Astrocyte (in vitro differentiated cells and primary cell): ENCODE measurements around the gene SLC25A17. TPM values are rescaled to one million over a fixed set of nuclear protein-coding genes. Genes with fewer than 3 reads are reported as not detected.

ENCODE experiments used
- DNase-seq: peaks from one replicate; pipeline ENCODE4 v3.0.0-alpha.2; 2010; ENCODE audit warnings: low read depth
- FAIRE-seq: peaks from 2 replicates; lab custom pipeline; 2011; peaks lifted over from hg19 to GRCh38; lab: Jason Lieb, UNC
- H2AFZ ChIP-seq: 2 replicates; pipeline ENCODE4 v1.6.0; 2012; ENCODE audit warnings: low read depth, low read length, inconsistent platforms
- H3K27ac ChIP-seq: 2 replicates; pipeline ENCODE4 v1.5.1; 2011; ENCODE audit warnings: low read depth, low read length, inconsistent platforms
- H3K27me3 ChIP-seq: 2 replicates; pipeline ENCODE4 v1.6.0; 2011; ENCODE audit warnings: low read length, inconsistent platforms; ENCODE audit not compliant: insufficient read depth
- H3K36me3 ChIP-seq: 2 replicates; pipeline ENCODE4 v1.5.1; 2011; ENCODE audit warnings: low read length, inconsistent platforms; ENCODE audit not compliant: insufficient read depth
- H3K4me1 ChIP-seq: 2 replicates; pipeline ENCODE4 v1.5.1; 2011; ENCODE audit warnings: low read length, inconsistent platforms; ENCODE audit not compliant: insufficient read depth
- H3K4me2 ChIP-seq: 2 replicates; pipeline ENCODE4 v1.6.0; 2012; ENCODE audit warnings: low read length, inconsistent platforms
- H3K4me3 ChIP-seq: 2 replicates; pipeline ENCODE4 v1.5.1; 2011; ENCODE audit warnings: low read depth, mild to moderate bottlenecking, low read length, inconsistent platforms; ENCODE audit not compliant: insufficient read depth
- H3K79me2 ChIP-seq: 2 replicates; pipeline ENCODE4 v1.6.0; 2012; ENCODE audit warnings: mild to moderate bottlenecking, low read length, inconsistent platforms; ENCODE audit not compliant: insufficient read depth
- H3K9ac ChIP-seq: 2 replicates; pipeline ENCODE4 v1.6.0; 2012; ENCODE audit warnings: mild to moderate bottlenecking, low read length, inconsistent platforms
- H3K9me3 ChIP-seq: 2 replicates; pipeline ENCODE4 v1.5.1; 2012; ENCODE audit warnings: low read depth, mild to moderate bottlenecking, low read length, inconsistent platforms; ENCODE audit not compliant: insufficient read depth
- H4K20me1 ChIP-seq: 2 replicates; pipeline ENCODE4 v1.6.0; 2012; ENCODE audit warnings: low read length, inconsistent platforms; ENCODE audit not compliant: insufficient read depth
- H3K27ac Mint-ChIP-seq: one replicate; pipeline ENCODE4 v1.8.0; 2021; ENCODE audit warnings: mild to moderate bottlenecking, mixed read lengths; ENCODE audit not compliant: unreplicated experiment
- H3K27me3 Mint-ChIP-seq: one replicate; pipeline ENCODE4 v1.8.0; 2021; ENCODE audit warnings: low read depth, mixed read lengths; ENCODE audit not compliant: unreplicated experiment
- H3K36me3 Mint-ChIP-seq: one replicate; pipeline ENCODE4 v1.8.0; 2021; ENCODE audit warnings: low read depth, mixed read lengths; ENCODE audit not compliant: unreplicated experiment
- H3K4me1 Mint-ChIP-seq: one replicate; pipeline ENCODE4 v1.8.0; 2021; ENCODE audit warnings: low read depth, mixed read lengths; ENCODE audit not compliant: unreplicated experiment
- H3K4me3 Mint-ChIP-seq: one replicate; pipeline ENCODE4 v1.8.0; 2021; ENCODE audit warnings: mild to moderate bottlenecking, moderate library complexity, mixed read lengths; ENCODE audit not compliant: unreplicated experiment
- H3K9me3 Mint-ChIP-seq: one replicate; pipeline ENCODE4 v1.8.0; 2021; ENCODE audit warnings: mild to moderate bottlenecking, mixed read lengths; ENCODE audit not compliant: unreplicated experiment
- EZH2 ChIP-seq: IDR thresholded peaks from 2 replicates; pipeline ENCODE4 v1.6.1; 2012; ENCODE audit warnings: mild to moderate bottlenecking, low read length, inconsistent platforms; ENCODE audit not compliant: insufficient read depth
- total RNA-seq: library from RNA; stranded (reverse); gene quantifications from 2 replicates; pipeline ENCODE4 v1.2.1, GENCODE V29; 2021
- TF ChIP-seq, protein P1 (sequence below): IDR thresholded peaks from 2 replicates; pipeline ENCODE4 v1.5.1; 2011; ENCODE audit warnings: low read depth, mild to moderate bottlenecking, inconsistent platforms, low read length, moderate library complexity; ENCODE audit not compliant: insufficient read depth

Gene SLC25A17
- total RNA-seq, 1 donor from 2014 or later = 24.8 TPM

DNA sequence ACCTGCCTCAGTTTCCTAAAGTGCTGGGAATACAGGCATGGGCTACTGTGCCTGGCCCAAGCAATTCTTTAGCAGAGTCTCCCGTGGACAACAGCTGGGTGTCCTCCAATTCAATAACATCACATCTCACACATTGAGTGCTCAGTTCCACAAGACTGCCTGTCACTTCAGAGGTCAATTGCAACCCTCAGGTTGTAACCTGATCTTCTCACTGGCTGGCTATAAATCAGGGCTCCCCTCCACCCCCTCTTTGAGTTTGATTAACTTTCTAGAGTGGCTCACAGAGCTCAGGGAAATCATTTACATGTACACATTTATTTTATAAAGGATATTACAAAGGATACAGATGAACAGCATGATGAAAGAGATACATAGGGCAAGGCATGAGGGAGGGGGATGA lies 71.8 kb downstream of the SLC25A17 start:
- Histone ChIP-seq H4K20me1 (no peaks in the 10 kb centered on the region), H2AFZ (no peak overlapping the region), H3K27me3 (peaks cover 3% of the 10 kb centered on the region), H3K79me2 (no peaks in the 10 kb centered on the region), H3K4me3 (no peak overlapping the region), H3K9ac (no peak overlapping the region), H3K4me1 (no peaks in the 10 kb centered on the region), H3K4me2 (no peak overlapping the region), H3K27ac (no peak overlapping the region), H3K36me3 (no peaks in the 10 kb centered on the region), H3K9me3 (peaks cover 11% of the 10 kb centered on the region)
- Mint-ChIP-seq H3K36me3 (no peaks in the 10 kb centered on the region), H3K4me3 (no peak overlapping the region), H3K27me3 (no peaks in the 10 kb centered on the region), H3K4me1 (no peaks in the 10 kb centered on the region), H3K27ac (no peak overlapping the region), H3K9me3 (peaks cover 2% of the 10 kb centered on the region)
- FAIRE-seq = no peak
- DNase-seq = no peak
- TF ChIP-seq, protein P1, sequence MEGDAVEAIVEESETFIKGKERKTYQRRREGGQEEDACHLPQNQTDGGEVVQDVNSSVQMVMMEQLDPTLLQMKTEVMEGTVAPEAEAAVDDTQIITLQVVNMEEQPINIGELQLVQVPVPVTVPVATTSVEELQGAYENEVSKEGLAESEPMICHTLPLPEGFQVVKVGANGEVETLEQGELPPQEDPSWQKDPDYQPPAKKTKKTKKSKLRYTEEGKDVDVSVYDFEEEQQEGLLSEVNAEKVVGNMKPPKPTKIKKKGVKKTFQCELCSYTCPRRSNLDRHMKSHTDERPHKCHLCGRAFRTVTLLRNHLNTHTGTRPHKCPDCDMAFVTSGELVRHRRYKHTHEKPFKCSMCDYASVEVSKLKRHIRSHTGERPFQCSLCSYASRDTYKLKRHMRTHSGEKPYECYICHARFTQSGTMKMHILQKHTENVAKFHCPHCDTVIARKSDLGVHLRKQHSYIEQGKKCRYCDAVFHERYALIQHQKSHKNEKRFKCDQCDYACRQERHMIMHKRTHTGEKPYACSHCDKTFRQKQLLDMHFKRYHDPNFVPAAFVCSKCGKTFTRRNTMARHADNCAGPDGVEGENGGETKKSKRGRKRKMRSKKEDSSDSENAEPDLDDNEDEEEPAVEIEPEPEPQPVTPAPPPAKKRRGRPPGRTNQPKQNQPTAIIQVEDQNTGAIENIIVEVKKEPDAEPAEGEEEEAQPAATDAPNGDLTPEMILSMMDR = no peak
- no peak for TF ChIP-seq EZH2

DNA sequence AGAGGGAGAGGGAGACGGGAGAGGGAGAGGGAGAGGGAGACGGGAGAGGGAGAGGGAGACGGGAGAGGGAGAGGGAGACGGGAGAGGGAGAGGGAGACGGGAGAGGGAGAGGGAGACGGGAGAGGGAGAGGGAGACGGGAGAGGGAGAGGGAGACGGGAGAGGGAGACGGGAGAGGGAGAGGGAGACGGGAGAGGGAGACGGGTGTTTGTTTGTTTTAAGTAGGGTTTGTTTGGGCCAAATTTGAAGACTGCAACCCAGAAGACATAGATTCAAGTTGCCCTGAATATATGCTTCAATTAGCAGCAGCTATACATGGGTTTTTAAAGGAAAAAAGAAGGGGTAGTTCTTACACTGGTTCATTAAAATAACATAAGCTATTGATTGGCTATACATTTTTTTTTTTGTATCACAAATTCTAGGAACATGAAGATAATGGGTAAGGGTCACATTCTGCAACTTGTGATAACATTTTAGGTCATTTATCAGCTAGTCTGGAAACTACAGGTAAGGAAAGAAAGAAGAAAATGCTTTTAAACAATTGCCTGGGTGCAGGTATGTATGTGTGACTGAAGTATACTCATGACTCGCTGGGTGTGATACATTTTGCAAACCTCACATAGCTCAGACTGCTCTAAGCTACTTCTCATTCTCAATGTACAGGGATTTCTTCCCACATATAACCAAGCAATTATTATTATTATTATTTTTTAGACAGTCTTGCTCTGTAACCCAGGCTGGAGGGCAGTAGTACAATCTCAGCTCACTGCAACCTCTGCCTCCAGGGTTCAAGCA lies 72.5 kb downstream of the SLC25A17 start:
- Histone ChIP-seq H3K9me3 (peaks cover 11% of the 10 kb centered on the region), H3K27me3 (peaks cover 3% of the 10 kb centered on the region), H3K9ac (no peak overlapping the region), H2AFZ (no peak overlapping the region), H3K4me3 (no peak overlapping the region), H3K27ac (no peak overlapping the region), H3K36me3 (no peaks in the 10 kb centered on the region), H3K79me2 (no peaks in the 10 kb centered on the region), H3K4me2 (no peak overlapping the region), H4K20me1 (no peaks in the 10 kb centered on the region), H3K4me1 (no peaks in the 10 kb centered on the region)
- Mint-ChIP-seq H3K9me3 (peaks cover 2% of the 10 kb centered on the region), H3K4me1 (no peaks in the 10 kb centered on the region), H3K36me3 (no peaks in the 10 kb centered on the region), H3K27ac (no peak overlapping the region), H3K27me3 (peaks cover 4% of the 10 kb centered on the region), H3K4me3 (no peak overlapping the region)
- TF ChIP-seq, protein P1 = no peak
- no peak for TF ChIP-seq EZH2
- no peak for FAIRE-seq
- DNase-seq = no peak

DNA sequence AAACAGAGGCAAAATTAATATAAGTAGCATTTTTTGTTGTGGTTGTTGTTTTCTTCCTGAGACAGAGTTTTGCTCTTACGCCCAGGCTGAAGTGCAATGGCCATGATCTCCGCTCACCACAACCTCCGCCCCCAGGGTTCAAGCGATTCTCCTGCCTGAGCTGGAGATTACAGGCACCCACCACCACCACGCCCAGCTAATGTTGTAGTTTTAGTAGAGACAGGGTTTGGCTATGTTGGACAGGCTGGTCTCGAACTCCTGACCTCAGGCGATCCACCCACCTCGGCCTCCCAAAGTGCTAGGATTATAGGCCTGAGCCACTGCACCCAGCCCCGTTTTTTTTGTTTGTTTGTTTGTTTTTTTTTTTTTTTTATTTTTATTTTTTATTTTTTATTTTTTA lies 75.4 kb downstream of the SLC25A17 start:
- DNase-seq = no peak
- peaks cover 6% of the 10 kb centered on the region for H3K27me3 ChIP-seq
- no peak overlapping the region for H3K27ac ChIP-seq
- H3K9ac ChIP-seq = no peak overlapping the region
- no peaks in the 10 kb centered on the region for H3K4me1 ChIP-seq
- Mint-ChIP-seq H3K27me3 (peaks cover 4% of the 10 kb centered on the region), H3K9me3 (peaks cover 2% of the 10 kb centered on the region), H3K27ac (no peak overlapping the region), H3K4me3 (no peak overlapping the region), H3K36me3 (no peaks in the 10 kb centered on the region), H3K4me1 (peaks cover 6% of the 10 kb centered on the region)
- H2AFZ ChIP-seq = no peak overlapping the region
- FAIRE-seq = no peak
- H3K9me3 ChIP-seq = peaks cover 8% of the 10 kb centered on the region
- no peaks in the 10 kb centered on the region for H3K36me3 ChIP-seq
- no peaks in the 10 kb centered on the region for H3K79me2 ChIP-seq
- H3K4me3 ChIP-seq = no peak overlapping the region
- H3K4me2 ChIP-seq = no peak overlapping the region
- no peak for TF ChIP-seq EZH2
- TF ChIP-seq, protein P1 = no peak
- no peaks in the 10 kb centered on the region for H4K20me1 ChIP-seq
